PFSK-1 (cell line): Measurements from ENCODE around the gene TADA2A.

Experiments used
- FOXP2 ChIP-seq: optimal IDR thresholded peaks from 2 replicates; pipeline ENCODE3; 2011; ENCODE audit warnings: borderline replicate concordance, control low read depth, inconsistent platforms; ENCODE audit not compliant: insufficient read depth; ENCODE audit errors: extremely low read length, extremely low read depth
- POLR2AphosphoS5 ChIP-seq: IDR thresholded peaks from 2 replicates; pipeline ENCODE4 v1.6.1; 2012; ENCODE audit warnings: low read depth, mild to moderate bottlenecking, control low read depth, low read length, moderate library complexity
- SIN3A ChIP-seq: IDR thresholded peaks from 2 replicates; pipeline ENCODE4 v1.6.1; 2012; ENCODE audit warnings: mild to moderate bottlenecking, low read length, moderate library complexity, borderline replicate concordance; ENCODE audit not compliant: insufficient read depth
- TAF1 ChIP-seq: IDR thresholded peaks from 2 replicates; pipeline ENCODE4 v1.6.1; 2012; ENCODE audit warnings: low read length, control low read depth, borderline replicate concordance; ENCODE audit not compliant: insufficient read depth
- TF ChIP-seq, protein P1 (sequence below), 2 experiments: IDR thresholded peaks; 2 replicates each; pipeline versions ENCODE4 v1.6.1 to v1.8.0; 2011 to 2012; ENCODE audit warnings: low read depth in 2 of 2, low read length in 2 of 2, control low read depth in 1 of 2, inconsistent platforms in 1 of 2, mild to moderate bottlenecking in 1 of 2, moderate library complexity in 1 of 2; ENCODE audit not compliant: insufficient read depth in 1 of 2

The TADA2A gene

DNA sequence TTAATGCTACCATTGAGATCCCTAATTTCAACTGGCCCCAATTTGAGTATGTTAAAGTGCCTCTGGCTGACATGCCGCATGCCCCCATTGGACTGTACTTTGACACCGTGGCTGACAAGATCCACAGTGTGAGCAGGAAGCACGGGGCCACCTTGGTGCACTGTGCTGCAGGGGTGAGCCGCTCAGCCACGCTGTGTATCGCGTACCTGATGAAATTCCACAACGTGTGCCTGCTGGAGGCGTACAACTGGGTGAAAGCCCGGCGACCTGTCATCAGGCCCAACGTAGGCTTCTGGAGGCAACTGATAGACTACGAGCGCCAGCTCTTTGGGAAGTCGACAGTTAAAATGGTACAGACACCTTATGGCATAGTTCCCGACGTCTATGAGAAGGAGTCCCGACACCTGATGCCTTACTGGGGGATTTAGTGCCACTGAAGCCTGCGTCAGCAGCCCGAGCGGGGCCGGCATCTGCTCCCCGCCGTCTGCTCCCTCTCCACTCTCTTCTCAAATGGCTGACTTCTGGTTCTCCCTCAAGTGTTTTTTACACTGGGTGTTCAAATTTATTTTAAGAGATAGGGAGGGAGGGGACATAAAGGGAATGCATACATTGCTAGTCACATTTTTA is 105.9 kb downstream of the TADA2A start:
- TF ChIP-seq SIN3A (no peak), FOXP2 (no peak), TAF1 (no peak), POLR2AphosphoS5 (no peak)
- TF ChIP-seq, protein P1, sequence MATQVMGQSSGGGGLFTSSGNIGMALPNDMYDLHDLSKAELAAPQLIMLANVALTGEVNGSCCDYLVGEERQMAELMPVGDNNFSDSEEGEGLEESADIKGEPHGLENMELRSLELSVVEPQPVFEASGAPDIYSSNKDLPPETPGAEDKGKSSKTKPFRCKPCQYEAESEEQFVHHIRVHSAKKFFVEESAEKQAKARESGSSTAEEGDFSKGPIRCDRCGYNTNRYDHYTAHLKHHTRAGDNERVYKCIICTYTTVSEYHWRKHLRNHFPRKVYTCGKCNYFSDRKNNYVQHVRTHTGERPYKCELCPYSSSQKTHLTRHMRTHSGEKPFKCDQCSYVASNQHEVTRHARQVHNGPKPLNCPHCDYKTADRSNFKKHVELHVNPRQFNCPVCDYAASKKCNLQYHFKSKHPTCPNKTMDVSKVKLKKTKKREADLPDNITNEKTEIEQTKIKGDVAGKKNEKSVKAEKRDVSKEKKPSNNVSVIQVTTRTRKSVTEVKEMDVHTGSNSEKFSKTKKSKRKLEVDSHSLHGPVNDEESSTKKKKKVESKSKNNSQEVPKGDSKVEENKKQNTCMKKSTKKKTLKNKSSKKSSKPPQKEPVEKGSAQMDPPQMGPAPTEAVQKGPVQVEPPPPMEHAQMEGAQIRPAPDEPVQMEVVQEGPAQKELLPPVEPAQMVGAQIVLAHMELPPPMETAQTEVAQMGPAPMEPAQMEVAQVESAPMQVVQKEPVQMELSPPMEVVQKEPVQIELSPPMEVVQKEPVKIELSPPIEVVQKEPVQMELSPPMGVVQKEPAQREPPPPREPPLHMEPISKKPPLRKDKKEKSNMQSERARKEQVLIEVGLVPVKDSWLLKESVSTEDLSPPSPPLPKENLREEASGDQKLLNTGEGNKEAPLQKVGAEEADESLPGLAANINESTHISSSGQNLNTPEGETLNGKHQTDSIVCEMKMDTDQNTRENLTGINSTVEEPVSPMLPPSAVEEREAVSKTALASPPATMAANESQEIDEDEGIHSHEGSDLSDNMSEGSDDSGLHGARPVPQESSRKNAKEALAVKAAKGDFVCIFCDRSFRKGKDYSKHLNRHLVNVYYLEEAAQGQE (IDR thresholded peaks at IDR 0.05; ENCODE audit: insufficient read depth in 1 of 2, low read depth in 2 of 2, low read length in 2 of 2), result no peak

DNA sequence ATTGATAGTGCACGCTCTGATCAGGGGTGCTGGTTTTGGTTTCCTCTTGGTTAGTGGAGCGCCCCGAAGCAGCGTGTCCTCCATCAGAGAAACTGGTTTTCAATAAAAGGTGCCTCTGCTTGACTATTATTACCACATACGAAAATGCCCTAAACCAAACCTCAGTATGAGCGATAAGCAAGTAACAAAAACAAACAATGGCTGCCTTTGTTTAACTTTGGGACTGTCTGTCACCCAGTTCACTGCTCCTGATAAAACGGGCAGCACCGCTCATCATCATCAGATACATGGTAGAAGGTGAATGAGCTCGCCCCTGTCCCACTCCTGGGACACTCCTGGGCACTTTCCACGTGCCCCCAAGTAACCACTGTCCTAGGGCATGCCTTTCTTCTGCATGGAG is 107.0 kb downstream of the TADA2A start:
- TF ChIP-seq FOXP2 (no peak), POLR2AphosphoS5 (no peak)

DNA sequence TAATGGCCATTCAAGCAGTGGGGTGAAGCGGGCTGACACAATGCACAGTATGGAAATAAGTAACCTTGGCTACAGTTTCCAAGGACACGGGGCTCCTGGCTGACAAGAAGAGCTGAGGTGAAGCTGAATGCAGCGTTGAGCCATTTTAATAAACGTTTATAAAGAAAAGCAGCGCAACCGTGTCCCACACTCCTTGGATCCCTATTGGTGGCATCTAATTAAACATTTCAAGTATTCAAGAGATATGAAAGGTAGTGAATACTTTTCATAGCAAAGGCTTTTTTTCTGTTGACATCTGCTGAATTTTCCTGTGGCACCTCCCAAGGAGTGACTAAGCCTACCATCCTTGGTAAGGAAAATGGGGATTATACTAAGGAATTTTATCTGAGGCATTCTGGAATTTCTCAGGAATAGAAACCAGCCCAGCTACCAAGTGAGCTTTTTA is 109.5 kb downstream of the TADA2A start:
- no peak for TF ChIP-seq POLR2AphosphoS5
- TF ChIP-seq TAF1, result no peak
- no peak for TF ChIP-seq SIN3A
- no peak for TF ChIP-seq FOXP2
- TF ChIP-seq, protein P1 (IDR thresholded peaks at IDR 0.05; ENCODE audit: insufficient read depth in 1 of 2, low read depth in 2 of 2, low read length in 2 of 2), result no peak

DNA sequence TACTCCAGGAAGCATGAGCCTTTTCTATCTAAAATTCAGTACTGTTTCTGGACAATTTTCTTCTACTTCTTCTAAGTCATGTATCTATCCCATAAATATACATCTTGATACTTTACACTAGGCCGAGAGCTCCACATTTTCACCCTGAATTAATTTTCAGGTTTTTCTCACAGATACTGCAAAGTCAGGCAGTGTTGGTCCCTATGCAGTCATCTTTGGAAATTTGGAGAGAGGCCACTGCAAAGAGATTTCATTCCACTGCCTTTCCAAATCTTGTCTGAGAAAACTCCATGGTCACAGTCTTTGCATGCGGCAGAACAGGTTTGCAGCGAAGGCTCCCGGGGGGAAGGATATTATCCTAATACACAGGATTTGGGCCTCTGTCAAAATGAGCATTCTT is 111.2 kb downstream of the TADA2A start:
- no peak for TF ChIP-seq POLR2AphosphoS5
- TF ChIP-seq, protein P1 (IDR thresholded peaks at IDR 0.05; ENCODE audit: insufficient read depth in 1 of 2, low read depth in 2 of 2, low read length in 2 of 2), result no peak
- no peak for TF ChIP-seq FOXP2
- no peak for TF ChIP-seq SIN3A
- TF ChIP-seq TAF1, result no peak

DNA sequence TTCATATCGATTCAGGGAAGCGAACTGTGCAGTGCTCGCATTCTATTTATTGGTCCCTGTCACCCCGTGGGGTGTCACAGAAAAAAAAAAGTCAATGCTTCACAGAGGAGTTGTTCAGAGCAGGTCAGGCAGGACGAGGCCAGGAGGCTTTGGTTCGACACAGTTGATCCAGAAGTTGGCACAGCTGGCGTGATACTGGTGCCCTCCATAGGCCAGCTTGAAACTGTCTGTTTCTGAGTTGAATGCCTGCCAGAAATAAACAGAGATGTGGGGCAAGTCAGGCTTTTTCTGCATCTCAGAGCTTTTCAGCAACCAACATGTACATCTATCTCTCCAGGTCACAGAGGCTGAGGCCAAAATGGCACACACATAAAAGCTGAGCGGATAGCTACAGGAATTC is 112.1 kb downstream of the TADA2A start:
- no peak for TF ChIP-seq FOXP2
- TF ChIP-seq POLR2AphosphoS5, result no peak
- no peak for TF ChIP-seq SIN3A
- TF ChIP-seq, protein P1 (IDR thresholded peaks at IDR 0.05; ENCODE audit: insufficient read depth in 1 of 2, low read depth in 2 of 2, low read length in 2 of 2), result no peak
- no peak for TF ChIP-seq TAF1
